A549 (cell line): ENCODE measurements around the gene BCAT1. TPM values are rescaled to one million over a fixed set of nuclear protein-coding genes. Genes with fewer than 3 reads are reported as not detected.

Source experiments
- ATAC-seq, 2 experiments: fragments of 200-7000 bp in 1 of 2; fragments of >200 bp in 1 of 2; cut with Nextera tagmentation in 1 of 2; cut with Tn5 transposase in 1 of 2; 3 replicates each; pipeline versions ENCODE4 v1.8.0 to v1.9.1; 2018 to 2020; ENCODE audit warnings: mild to moderate bottlenecking in 1 of 2, moderate library complexity in 1 of 2
- CTCF ChIA-PET: fragments of 300-600 bp; sonication (Branson Sonifier 250); formaldehyde crosslinking; extraction: SDS; loops from one replicate; lab custom pipeline; 2021; ENCODE audit warnings: antibody characterized with exemption, inconsistent platforms; lab: Yijun Ruan, JAX
- POLR2A ChIA-PET: fragments of 350-600 bp; formaldehyde crosslinking; extraction: SDS; loops from one replicate; lab custom pipeline; 2021; ENCODE audit warnings: antibody characterized with exemption, inconsistent platforms; lab: Yijun Ruan, JAX
- DNase-seq, 2 experiments: peaks; one replicate each; pipeline versions ENCODE4 v3.0.0 to v3.0.0-alpha.2; 2011 to 2016; ENCODE audit warnings: low read depth in 1 of 2, low spot score in 1 of 2
- FAIRE-seq: peaks from 2 replicates; lab custom pipeline; 2011; peaks lifted over from hg19 to GRCh38; lab: Jason Lieb, UNC
- H3K27ac ChIP-seq, 2 experiments: fragments of >200 bp; sonication (Bioruptor Twin); formaldehyde crosslinking; 3 replicates each; pipeline ENCODE4 v1.5.1; 2016 to 2017
- H3K4me1 ChIP-seq: fragments of >200 bp; sonication (Bioruptor Twin); formaldehyde crosslinking; 3 replicates; pipeline ENCODE4 v1.6.1; 2016
- H3K4me2 ChIP-seq: fragments of >200 bp; sonication (Bioruptor Twin); formaldehyde crosslinking; 3 replicates; pipeline ENCODE4 v1.6.1; 2016
- H3K4me3 ChIP-seq: fragments of >200 bp; sonication (Bioruptor Twin); formaldehyde crosslinking; 3 replicates; pipeline ENCODE4 v1.5.1; 2016
- H3K9me3 ChIP-seq: fragments of >200 bp; sonication (Bioruptor Twin); formaldehyde crosslinking; 3 replicates; pipeline ENCODE4 v1.6.1; 2016
- ATOH8 ChIP-seq: fragments of 250-450 bp; sonication (Bioruptor Pico); IDR thresholded peaks from 2 replicates; pipeline ENCODE4 v1.5.0; 2020; ENCODE audit warnings: low read depth, mild to moderate bottlenecking, moderate library complexity
- BCL3 ChIP-seq: fragments of >200 bp; sonication (Bioruptor Twin); formaldehyde crosslinking; IDR thresholded peaks from 3 replicates; pipeline ENCODE4 v1.6.1; 2016
- BHLHE40 ChIP-seq: IDR thresholded peaks from 2 replicates; pipeline ENCODE4 v1.6.1; 2012; ENCODE audit warnings: low read depth, low read length, inconsistent platforms
- CBX2 ChIP-seq: fragments of 200-600 bp; sonication (generic); IDR thresholded peaks from 2 replicates; pipeline ENCODE4 v1.6.1; 2016; ENCODE audit warnings: low read depth, mild to moderate bottlenecking, borderline replicate concordance
- CBX8 ChIP-seq: fragments of 200-600 bp; sonication (generic); IDR thresholded peaks from 2 replicates; pipeline ENCODE4 v1.6.1; 2016
- CHD2 ChIP-seq: fragments of 150-350 bp; IDR thresholded peaks from 2 replicates; pipeline ENCODE4 v1.6.1; 2014; ENCODE audit warnings: low read length; ENCODE audit not compliant: partially characterized antibody
- CHD4 ChIP-seq: fragments of 200-600 bp; sonication (generic); IDR thresholded peaks from 2 replicates; pipeline ENCODE4 v1.6.1; 2016; ENCODE audit warnings: antibody characterized with exemption, mild to moderate bottlenecking, borderline replicate concordance
- EHMT2 ChIP-seq: fragments of 200-600 bp; sonication (generic); IDR thresholded peaks from 2 replicates; pipeline ENCODE4 v1.6.1; 2016; ENCODE audit warnings: antibody characterized with exemption, low read depth, mild to moderate bottlenecking, moderate library complexity
- FOSL2 ChIP-seq, 2 experiments: fragments of 450-650 bp in 1 of 2; fragments of >200 bp in 1 of 2; sonication (Bioruptor Twin) in 1 of 2; formaldehyde crosslinking; IDR thresholded peaks; 2 replicates each; pipeline versions ENCODE4 v1.5.0 to v1.6.1; 2016 to 2020; ENCODE audit warnings: mild to moderate bottlenecking in 1 of 2, moderate library complexity in 1 of 2
- FOXS1 ChIP-seq: fragments of 250-450 bp; sonication (Bioruptor Pico); IDR thresholded peaks from 2 replicates; pipeline ENCODE4 v1.5.0; 2020; ENCODE audit warnings: mild to moderate bottlenecking, moderate library complexity
- GATA3 ChIP-seq: IDR thresholded peaks from 2 replicates; pipeline ENCODE4 v1.6.1; 2012; ENCODE audit warnings: borderline replicate concordance
- HES2 ChIP-seq: fragments of >200 bp; sonication (Bioruptor Twin); formaldehyde crosslinking; IDR thresholded peaks from 2 replicates; pipeline ENCODE4 v1.6.1; 2016
- KDM1A ChIP-seq: fragments of 200-600 bp; sonication (generic); IDR thresholded peaks from 2 replicates; pipeline ENCODE4 v1.6.1; 2016; ENCODE audit warnings: low read depth, mild to moderate bottlenecking
- NPAS2 ChIP-seq: fragments of 250-450 bp; sonication (Bioruptor Pico); IDR thresholded peaks from 2 replicates; pipeline ENCODE4 v1.8.0; 2022; ENCODE audit warnings: mild to moderate bottlenecking, moderate library complexity, borderline replicate concordance
- NR3C1 ChIP-seq: fragments of >200 bp; sonication (Bioruptor Twin); formaldehyde crosslinking; IDR thresholded peaks from 3 replicates; pipeline ENCODE4 v1.6.1; 2017
- PHF8 ChIP-seq: fragments of 200-600 bp; sonication (generic); IDR thresholded peaks from 2 replicates; pipeline ENCODE4 v1.6.1; 2016; ENCODE audit warnings: low read depth, mild to moderate bottlenecking, antibody characterized with exemption, moderate library complexity, borderline replicate concordance
- POLR2A ChIP-seq: IDR thresholded peaks from 2 replicates; pipeline ENCODE4 v1.6.1; 2012; ENCODE audit warnings: mild to moderate bottlenecking, low read length
- POLR2AphosphoS2 ChIP-seq: conservative IDR thresholded peaks from 2 replicates; pipeline ENCODE4 v1.6.1; 2012; ENCODE audit warnings: low read length, improper control_type of control experiment, inconsistent platforms
- RCOR1 ChIP-seq: fragments of 150-350 bp; IDR thresholded peaks from 2 replicates; pipeline ENCODE4 v1.6.1; 2014; ENCODE audit warnings: antibody characterized with exemption, low read length, low read depth
- RNF2 ChIP-seq: fragments of 200-600 bp; sonication (generic); IDR thresholded peaks from 2 replicates; pipeline ENCODE4 v1.6.1; 2016; ENCODE audit warnings: low read depth, mild to moderate bottlenecking, antibody characterized with exemption, moderate library complexity, borderline replicate concordance
- USF2 ChIP-seq: fragments of 450-650 bp; IDR thresholded peaks from 2 replicates; pipeline ENCODE4 v1.6.1; 2014; ENCODE audit warnings: antibody characterized with exemption
- ZNF302 ChIP-seq: fragments of 250-450 bp; sonication (Bioruptor Pico); IDR thresholded peaks from 2 replicates; pipeline ENCODE4 v1.9.0; 2021; ENCODE audit warnings: inconsistent platforms, mild to moderate bottlenecking, moderate library complexity
- WGBS: methylation state at CpG from one replicate; pipeline ENCODE4 v1.1.6; 2017; ENCODE audit errors: missing lambda C conversion rate; 5-methylcytosine and 5-hydroxymethylcytosine counted together
- polyA plus RNA-seq, 4 experiments: library from polyadenylated mRNA; depleted of rRNA in 3 of 4; stranded (reverse); fragments of >200 nt; fragmentation: RNase III in 1 of 4; extraction: RNeasy Plus Mini Kit Qiagen cat#74134 plus additional on column Dnase treatment in 1 of 4; gene quantifications; 2 replicates in 3 of 4; 3 replicates in 1 of 4; pipeline ENCODE4 v1.2.3, GENCODE V29; 2011 to 2017

Gene BCAT1
- polyA plus RNA-seq, 2 of the 4 experiments (the other 2 are of a cell fraction) = 10.5 to 14.6 TPM

GRCh38 chr12:24881227-24881626, 67.7 kb downstream of the BCAT1 start:
- CTCF ChIA-PET = no interaction called here
- no peak for FAIRE-seq
- Histone ChIP-seq H3K27ac (no peak overlapping the region), H3K9me3 (no peaks in the 10 kb centered on the region), H3K4me2 (no peak overlapping the region), H3K4me3 (no peak overlapping the region), H3K4me1 (no peaks in the 10 kb centered on the region)
- TF ChIP-seq CHD4 (no peak), CHD2 (no peak)
- no peak for ATAC-seq
- DNase-seq = no peak
- WGBS = 73% methylated on average over 8 of the region's 8 CpGs
- POLR2A ChIA-PET = no interaction called here

- no peak overlapping the region for H3K27ac ChIP-seq
- H3K4me2 ChIP-seq = no peak overlapping the region
- 84% methylated on average over 5 of the region's 5 CpGs for WGBS
- FAIRE-seq = no peak
- H3K4me1 ChIP-seq = no peaks in the 10 kb centered on the region
- no peaks in the 10 kb centered on the region for H3K9me3 ChIP-seq
- DNase-seq = no peak
- no peak overlapping the region for H3K4me3 ChIP-seq
- TF ChIP-seq HES2 = no peak
- no peak for TF ChIP-seq BHLHE40
- no peak for TF ChIP-seq POLR2AphosphoS2
- no peak for TF ChIP-seq CHD4
- no peak for TF ChIP-seq POLR2A
- no peak for TF ChIP-seq RCOR1
- TF ChIP-seq GATA3 = no peak
- TF ChIP-seq, all 56 proteins: peak for 0
- ChIA-PET CTCF (no interaction called here), POLR2A (no interaction called here)
- ATAC-seq = no peak
These were observed 68.2 kb downstream of the BCAT1 start for GRCh38 chr12:24880732-24881131.

- TF ChIP-seq ATOH8 (CRISPR knock-in tag) (no peak), BCL3 (no peak), CBX2 (no peak), FOSL2 (IDR thresholded peaks at IDR 0.05) (no peak), FOSL2 (CRISPR knock-in tag; IDR thresholded peaks at IDR 0.05) (no peak), USF2 (no peak), ZNF302 (no peak), EHMT2 (no peak), FOXS1 (CRISPR knock-in tag) (no peak), NR3C1 (no peak), PHF8 (no peak), NPAS2 (CRISPR knock-in tag) (no peak), RNF2 (no peak), KDM1A (no peak), CBX8 (no peak)
- ATAC-seq (no peak), DNase-seq (no peak), FAIRE-seq (no peak)
- 62% methylated on average over 2 of the region's 2 CpGs for WGBS
- ChIA-PET POLR2A (no interaction called here), CTCF (no interaction called here)
- Histone ChIP-seq H3K4me2 (no peak overlapping the region), H3K9me3 (no peaks in the 10 kb centered on the region), H3K27ac (no peak overlapping the region), H3K4me1 (no peaks in the 10 kb centered on the region), H3K4me3 (no peak overlapping the region)
These were observed 69.3 kb downstream of the BCAT1 start for GRCh38 chr12:24879644-24880043.
